ENCODE measurements around the gene HSPB8. TPM values are rescaled to one million over a fixed set of nuclear protein-coding genes. Genes with fewer than 3 reads are reported as not detected.

Gene HSPB8
- total and polyA plus RNA-seq, 4 donors: 34.4 to 49.1 (median 40.7) TPM

GRCh38 chr12:119229205-119229604, 50.5 kb downstream of the HSPB8 start:
- WGBS, 2 donors: 95 to 100% methylated on average over 2 of the region's 2 CpGs
- Histone ChIP-seq H3K9ac (ENCODE audit: insufficient read depth in 1 of 2, low read length in 2 of 2) (no peak overlapping the region), H3K9me3 (ENCODE audit: control insufficient read depth in 4 of 4, insufficient read depth in 3 of 4, low read length in 3 of 4) (no peaks in the 10 kb centered on the region), H3K36me3 (ENCODE audit: control insufficient read depth in 4 of 4, insufficient read depth in 4 of 4, low read length in 4 of 4) (no peaks in the 10 kb centered on the region), H3K27me3 (ENCODE audit: control insufficient read depth in 3 of 3, insufficient read depth in 3 of 3, low read length in 2 of 3) (no peaks in the 10 kb centered on the region), H3K27ac (ENCODE audit: low read depth in 1 of 2, low read length in 1 of 2) (no peak overlapping the region), H3K4me1 (ENCODE audit: control insufficient read depth in 5 of 5, insufficient read depth in 5 of 5, low read length in 5 of 5) (peaks cover 0 to 3% (median 0%) of the 10 kb centered on the region in 5 donors), H3K4me3 (no peak overlapping the region)
- no peak for TF ChIP-seq CTCF (IDR thresholded peaks at IDR 0.05; ENCODE audit: control extremely low read depth, extremely low read depth)
- ATAC-seq (ENCODE audit: insufficient read depth, low FRiP score) (no peak), DNase-seq (no peak)

GRCh38 chr12:119229837-119230236, 51.1 kb downstream of the HSPB8 start:
- Histone ChIP-seq H3K4me3 (no peak overlapping the region), H3K4me1 (ENCODE audit: control insufficient read depth in 5 of 5, insufficient read depth in 5 of 5, low read length in 5 of 5) (no peaks in the 10 kb centered on the region), H3K9me3 (ENCODE audit: control insufficient read depth in 4 of 4, insufficient read depth in 3 of 4, low read length in 3 of 4) (no peaks in the 10 kb centered on the region), H3K27me3 (ENCODE audit: control insufficient read depth in 3 of 3, insufficient read depth in 3 of 3, low read length in 2 of 3) (no peaks in the 10 kb centered on the region), H3K36me3 (ENCODE audit: control insufficient read depth in 4 of 4, insufficient read depth in 4 of 4, low read length in 4 of 4) (no peaks in the 10 kb centered on the region), H3K9ac (ENCODE audit: insufficient read depth in 1 of 2, low read length in 2 of 2) (no peak overlapping the region), H3K27ac (ENCODE audit: low read depth in 1 of 2, low read length in 1 of 2) (no peak overlapping the region)
- ATAC-seq (ENCODE audit: insufficient read depth, low FRiP score) (peak; percentile 34), DNase-seq (peak; percentile 60 to 62 (median 62))
- no peak for TF ChIP-seq CTCF (IDR thresholded peaks at IDR 0.05; ENCODE audit: control extremely low read depth, extremely low read depth)
- WGBS, 2 donors: 39 to 45% methylated on average over 9 of the region's 9 CpGs

- Histone ChIP-seq H3K9me3 (ENCODE audit: control insufficient read depth in 4 of 4, insufficient read depth in 3 of 4, low read length in 3 of 4) (no peaks in the 10 kb centered on the region), H3K27ac (ENCODE audit: low read depth in 1 of 2, low read length in 1 of 2) (no peak overlapping the region), H3K4me1 (ENCODE audit: control insufficient read depth in 5 of 5, insufficient read depth in 5 of 5, low read length in 5 of 5) (no peaks in the 10 kb centered on the region), H3K36me3 (ENCODE audit: control insufficient read depth in 4 of 4, insufficient read depth in 4 of 4, low read length in 4 of 4) (no peaks in the 10 kb centered on the region), H3K4me3 (no peak overlapping the region), H3K9ac (ENCODE audit: insufficient read depth in 1 of 2, low read length in 2 of 2) (no peak overlapping the region), H3K27me3 (ENCODE audit: control insufficient read depth in 3 of 3, insufficient read depth in 3 of 3, low read length in 2 of 3) (no peaks in the 10 kb centered on the region)
- no peak for TF ChIP-seq CTCF (IDR thresholded peaks at IDR 0.05; ENCODE audit: control extremely low read depth, extremely low read depth)
- 39 to 59% methylated on average over 5 of the region's 5 CpGs for WGBS, 2 donors
- DNase-seq (no peak), ATAC-seq (ENCODE audit: insufficient read depth, low FRiP score) (no peak)
Observed at GRCh38 chr12:119230807-119231206, 52.1 kb downstream of the HSPB8 start.

GRCh38 chr12:119231774-119232173, 53.0 kb downstream of the HSPB8 start:
- H3K9ac ChIP-seq (ENCODE audit: insufficient read depth in 1 of 2, low read length in 2 of 2): no peak overlapping the region
- H3K9me3 ChIP-seq (ENCODE audit: control insufficient read depth in 4 of 4, insufficient read depth in 3 of 4, low read length in 3 of 4): no peaks in the 10 kb centered on the region
- no peaks in the 10 kb centered on the region for H3K4me1 ChIP-seq (ENCODE audit: control insufficient read depth in 5 of 5, insufficient read depth in 5 of 5, low read length in 5 of 5)
- H3K36me3 ChIP-seq (ENCODE audit: control insufficient read depth in 4 of 4, insufficient read depth in 4 of 4, low read length in 4 of 4): no peaks in the 10 kb centered on the region
- no peak for TF ChIP-seq CTCF (IDR thresholded peaks at IDR 0.05; ENCODE audit: control extremely low read depth, extremely low read depth)
- H3K27ac ChIP-seq (ENCODE audit: low read depth in 1 of 2, low read length in 1 of 2): no peak overlapping the region
- ATAC-seq (ENCODE audit: insufficient read depth, low FRiP score): no peak
- no peak overlapping the region for H3K4me3 ChIP-seq
- no peak for DNase-seq
- H3K27me3 ChIP-seq (ENCODE audit: control insufficient read depth in 3 of 3, insufficient read depth in 3 of 3, low read length in 2 of 3): no peaks in the 10 kb centered on the region
- WGBS, 2 donors: 88 to 89% methylated on average over 4 of the region's 4 CpGs

All from lung (tissue), 12 donors.